ENCODE results near the gene ATP6V1G3.

The ATP6V1G3 gene

DNA sequence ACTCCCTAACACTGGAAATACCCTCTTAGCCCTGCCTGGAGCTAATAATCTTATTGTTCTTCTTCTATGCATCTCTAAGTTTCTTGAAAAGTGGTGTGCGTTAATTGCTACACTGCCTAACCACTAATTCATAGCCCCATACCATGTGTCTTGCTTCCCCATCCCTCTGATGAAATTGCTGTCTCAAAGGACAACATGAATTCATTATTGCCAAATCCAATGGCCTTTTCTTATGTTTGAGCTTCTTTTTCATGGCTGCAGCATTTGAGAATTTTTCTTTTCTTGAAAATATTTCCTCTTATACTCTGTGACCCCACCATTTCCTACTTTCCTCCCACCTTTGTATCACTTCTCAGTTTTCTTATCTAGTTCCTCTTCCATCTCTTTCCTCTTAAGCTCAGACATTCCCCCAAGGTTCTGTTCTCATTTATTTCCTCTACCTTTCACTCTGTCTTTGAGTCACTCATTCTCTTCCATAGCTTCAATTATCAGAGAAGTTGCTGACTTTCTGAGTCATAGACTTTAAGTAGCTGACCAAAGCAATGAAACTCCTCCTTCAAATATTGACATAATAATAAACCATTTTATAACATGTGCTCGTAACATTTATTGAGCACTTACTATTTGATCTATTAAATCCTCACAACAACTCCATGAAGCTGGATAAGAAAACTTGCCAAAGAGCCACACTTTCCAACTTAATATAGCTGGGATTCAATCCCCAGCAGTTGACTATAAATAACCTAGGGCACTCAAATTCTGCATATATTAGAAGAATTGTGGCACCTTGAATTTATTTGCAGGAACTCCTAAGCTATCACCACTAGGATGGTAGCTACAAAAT is 35.5 kb upstream of the ATP6V1G3 start:
- Histone ChIP-seq H3K79me2 (ENCODE audit: insufficient read depth, low read depth) (no peaks in the 10 kb centered on the region), H3K9ac (no peak overlapping the region), H3K4me1 (ENCODE audit: low read depth, poor library complexity, severe bottlenecking) (no peaks in the 10 kb centered on the region), H3K4me2 (no peak overlapping the region), H3K27me3 (ENCODE audit: insufficient read depth, low read depth) (no peaks in the 10 kb centered on the region), H3K36me3 (ENCODE audit: insufficient read depth) (no peaks in the 10 kb centered on the region), H4K20me1 (ENCODE audit: insufficient read depth) (no peaks in the 10 kb centered on the region), H2AFZ (ENCODE audit: low read depth) (no peak overlapping the region), H3K27ac (no peak overlapping the region), H3K4me3 (IDR thresholded peaks at IDR 0.05; ENCODE audit: insufficient read depth, low read depth, low read length) (no peak overlapping the region)
- TF ChIP-seq, protein P1, sequence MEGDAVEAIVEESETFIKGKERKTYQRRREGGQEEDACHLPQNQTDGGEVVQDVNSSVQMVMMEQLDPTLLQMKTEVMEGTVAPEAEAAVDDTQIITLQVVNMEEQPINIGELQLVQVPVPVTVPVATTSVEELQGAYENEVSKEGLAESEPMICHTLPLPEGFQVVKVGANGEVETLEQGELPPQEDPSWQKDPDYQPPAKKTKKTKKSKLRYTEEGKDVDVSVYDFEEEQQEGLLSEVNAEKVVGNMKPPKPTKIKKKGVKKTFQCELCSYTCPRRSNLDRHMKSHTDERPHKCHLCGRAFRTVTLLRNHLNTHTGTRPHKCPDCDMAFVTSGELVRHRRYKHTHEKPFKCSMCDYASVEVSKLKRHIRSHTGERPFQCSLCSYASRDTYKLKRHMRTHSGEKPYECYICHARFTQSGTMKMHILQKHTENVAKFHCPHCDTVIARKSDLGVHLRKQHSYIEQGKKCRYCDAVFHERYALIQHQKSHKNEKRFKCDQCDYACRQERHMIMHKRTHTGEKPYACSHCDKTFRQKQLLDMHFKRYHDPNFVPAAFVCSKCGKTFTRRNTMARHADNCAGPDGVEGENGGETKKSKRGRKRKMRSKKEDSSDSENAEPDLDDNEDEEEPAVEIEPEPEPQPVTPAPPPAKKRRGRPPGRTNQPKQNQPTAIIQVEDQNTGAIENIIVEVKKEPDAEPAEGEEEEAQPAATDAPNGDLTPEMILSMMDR (conservative IDR thresholded peaks at IDR 0.05; ENCODE audit: low read depth, low read length), result no peak

GRCh38 chr1:198575292-198575691 is 34.8 kb upstream of the ATP6V1G3 start:
- Histone ChIP-seq H3K4me2 (no peak overlapping the region), H3K36me3 (ENCODE audit: insufficient read depth) (no peaks in the 10 kb centered on the region), H3K9ac (no peak overlapping the region), H3K27ac (no peak overlapping the region), H2AFZ (ENCODE audit: low read depth) (no peak overlapping the region), H3K4me1 (ENCODE audit: low read depth, poor library complexity, severe bottlenecking) (no peaks in the 10 kb centered on the region), H3K4me3 (IDR thresholded peaks at IDR 0.05; ENCODE audit: insufficient read depth, low read depth, low read length) (no peak overlapping the region), H3K79me2 (ENCODE audit: insufficient read depth, low read depth) (no peaks in the 10 kb centered on the region), H4K20me1 (ENCODE audit: insufficient read depth) (no peaks in the 10 kb centered on the region), H3K27me3 (ENCODE audit: insufficient read depth, low read depth) (no peaks in the 10 kb centered on the region)
- TF ChIP-seq, protein P1 (conservative IDR thresholded peaks at IDR 0.05; ENCODE audit: low read depth, low read length), result no peak

- Histone ChIP-seq H3K9ac (no peak overlapping the region), H3K36me3 (ENCODE audit: insufficient read depth) (no peaks in the 10 kb centered on the region), H3K4me1 (ENCODE audit: low read depth, poor library complexity, severe bottlenecking) (no peaks in the 10 kb centered on the region), H3K4me3 (IDR thresholded peaks at IDR 0.05; ENCODE audit: insufficient read depth, low read depth, low read length) (no peak overlapping the region), H3K27me3 (ENCODE audit: insufficient read depth, low read depth) (no peaks in the 10 kb centered on the region), H3K79me2 (ENCODE audit: insufficient read depth, low read depth) (no peaks in the 10 kb centered on the region), H4K20me1 (ENCODE audit: insufficient read depth) (no peaks in the 10 kb centered on the region), H2AFZ (ENCODE audit: low read depth) (no peak overlapping the region), H3K27ac (no peak overlapping the region), H3K4me2 (no peak overlapping the region)
- TF ChIP-seq, protein P1 (conservative IDR thresholded peaks at IDR 0.05; ENCODE audit: low read depth, low read length), result no peak
These were observed 33.8 kb upstream of the ATP6V1G3 start for GRCh38 chr1:198574325-198574724.

DNA sequence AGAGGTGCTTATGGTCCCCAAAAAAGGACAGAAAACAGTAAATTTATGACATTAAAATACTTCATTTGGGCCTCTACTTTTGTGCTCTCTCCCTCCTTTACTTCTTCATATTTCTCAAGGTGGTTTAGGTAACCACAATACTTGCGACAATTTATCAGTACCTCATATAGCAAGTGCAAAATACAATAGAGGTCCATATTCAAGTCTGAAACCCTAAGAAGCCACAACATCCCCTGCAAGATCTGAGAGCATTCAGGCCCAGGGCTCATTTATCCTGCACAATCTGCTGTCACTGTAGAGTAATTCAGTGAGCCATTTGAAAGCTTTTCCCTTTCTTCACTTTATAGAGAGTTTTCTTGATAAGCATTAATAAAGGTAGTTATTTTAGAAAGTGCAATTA is 24.2 kb upstream of the ATP6V1G3 start:
- Histone ChIP-seq H3K79me2 (ENCODE audit: insufficient read depth, low read depth) (no peaks in the 10 kb centered on the region), H3K4me2 (no peak overlapping the region), H3K36me3 (ENCODE audit: insufficient read depth) (no peaks in the 10 kb centered on the region), H3K9ac (no peak overlapping the region), H3K4me1 (ENCODE audit: low read depth, poor library complexity, severe bottlenecking) (no peaks in the 10 kb centered on the region), H3K27ac (no peak overlapping the region), H2AFZ (ENCODE audit: low read depth) (no peak overlapping the region), H3K4me3 (IDR thresholded peaks at IDR 0.05; ENCODE audit: insufficient read depth, low read depth, low read length) (no peak overlapping the region), H3K27me3 (ENCODE audit: insufficient read depth, low read depth) (no peaks in the 10 kb centered on the region), H4K20me1 (ENCODE audit: insufficient read depth) (no peaks in the 10 kb centered on the region)
- TF ChIP-seq, protein P1 (conservative IDR thresholded peaks at IDR 0.05; ENCODE audit: low read depth, low read length), result no peak

All from KMS-11 (cell line).